GM18520 (cell line): ENCODE measurements around the gene USP1.

Experiments
- ATAC-seq: cut with Tn5 transposase; IDR thresholded peaks from one replicate; pipeline ENCODE4 v1.9.1; 2021; ENCODE audit not compliant: unreplicated experiment

Gene USP1

DNA sequence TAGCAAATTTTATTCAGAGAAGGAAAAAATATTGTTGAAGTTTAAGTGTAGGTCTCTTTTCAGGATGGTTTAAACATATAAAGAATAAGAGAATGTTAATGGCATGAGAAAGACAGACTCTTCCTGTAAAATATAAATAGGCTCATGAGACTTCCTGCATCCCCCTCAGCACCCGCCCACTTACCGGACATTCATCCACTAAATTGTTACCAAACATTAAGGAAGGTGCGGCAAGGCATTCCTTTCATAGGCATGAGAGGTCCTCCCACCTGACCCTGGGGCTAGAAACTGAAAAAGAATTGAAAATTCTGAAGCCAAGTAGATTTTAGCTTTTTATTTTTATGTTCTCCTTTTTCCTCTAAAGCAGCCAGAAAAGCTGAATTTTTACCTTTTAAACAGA lies 10.6 kb upstream of the USP1 start:
- ATAC-seq = no peak

GRCh38 chr1:62426794-62427193 lies 10.1 kb upstream of the USP1 start:
- no peak for ATAC-seq

- no peak for ATAC-seq
These were observed 8.5 kb upstream of the USP1 start for GRCh38 chr1:62428351-62428750.

DNA sequence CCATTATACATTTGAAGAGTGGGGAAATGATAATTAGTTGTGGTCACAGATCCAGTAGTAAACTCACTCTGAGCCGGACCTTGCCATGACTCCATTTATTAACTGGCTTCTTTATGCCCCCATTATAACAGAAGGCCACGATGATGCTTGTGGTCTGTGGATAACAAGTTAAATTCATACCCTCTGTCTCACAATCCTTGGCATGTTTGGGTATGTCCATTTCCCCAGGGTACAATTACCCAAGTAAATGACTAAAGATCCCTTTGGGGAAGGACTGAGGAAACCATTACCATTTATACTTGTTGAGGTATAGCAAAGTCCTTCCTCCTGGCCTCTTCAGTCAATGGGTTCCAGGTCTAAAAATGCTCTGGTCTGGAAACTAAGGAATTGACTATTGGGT lies 7.3 kb upstream of the USP1 start:
- no peak for ATAC-seq

DNA sequence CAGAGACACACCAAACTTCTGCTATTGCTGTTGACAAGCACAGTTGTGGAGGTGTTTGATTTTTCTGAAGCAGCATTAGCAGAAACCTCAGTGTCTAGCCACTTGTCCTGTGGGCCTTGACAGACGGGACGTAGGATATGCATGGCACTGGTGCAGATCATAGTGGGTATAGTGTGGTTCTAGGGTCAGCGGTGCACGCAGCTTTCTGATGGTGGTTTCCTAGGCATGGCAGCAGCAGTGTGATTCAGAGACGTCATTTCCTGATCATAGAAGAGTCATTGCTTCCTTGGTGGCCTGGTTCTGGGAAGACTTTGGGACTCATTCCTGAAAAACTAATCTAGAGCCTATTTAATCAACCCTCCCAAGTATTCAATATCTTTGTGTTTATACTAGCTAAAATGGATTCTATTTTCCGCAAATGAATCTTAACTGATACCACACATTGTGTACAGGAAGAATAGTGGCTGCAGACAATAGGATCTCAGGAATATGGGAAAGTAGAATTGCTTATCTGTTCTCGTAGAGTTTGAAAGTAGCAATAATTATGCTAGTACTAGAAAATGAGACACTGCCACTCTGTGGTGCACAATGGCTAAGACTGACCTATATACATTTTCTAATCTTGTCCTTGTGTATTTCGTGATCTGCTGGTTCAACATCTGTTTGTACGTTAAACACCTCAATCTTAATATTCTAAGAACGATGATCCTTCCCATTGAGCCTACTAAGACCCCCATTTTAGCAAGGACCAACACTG lies 2.8 kb upstream of the USP1 start:
- no peak for ATAC-seq

DNA sequence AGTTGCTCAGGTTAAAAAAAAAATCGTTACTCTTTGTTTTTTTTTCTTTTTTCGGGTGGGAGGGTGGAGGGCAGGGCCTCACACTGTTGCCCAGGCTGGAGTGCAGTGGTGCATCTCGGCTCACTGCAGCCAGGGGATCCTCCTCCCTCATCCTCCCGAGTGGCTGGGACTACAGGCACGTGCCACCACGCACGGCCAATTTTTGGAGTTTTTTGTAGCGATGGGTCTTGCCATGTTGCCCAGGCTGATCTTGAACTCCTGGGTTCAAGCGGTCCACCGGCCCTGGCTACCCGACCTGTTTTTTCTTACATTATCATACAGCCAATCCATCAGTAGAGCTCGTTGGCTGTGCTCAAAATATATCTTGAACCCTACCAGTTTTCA lies 2.2 kb upstream of the USP1 start:
- no peak for ATAC-seq

DNA sequence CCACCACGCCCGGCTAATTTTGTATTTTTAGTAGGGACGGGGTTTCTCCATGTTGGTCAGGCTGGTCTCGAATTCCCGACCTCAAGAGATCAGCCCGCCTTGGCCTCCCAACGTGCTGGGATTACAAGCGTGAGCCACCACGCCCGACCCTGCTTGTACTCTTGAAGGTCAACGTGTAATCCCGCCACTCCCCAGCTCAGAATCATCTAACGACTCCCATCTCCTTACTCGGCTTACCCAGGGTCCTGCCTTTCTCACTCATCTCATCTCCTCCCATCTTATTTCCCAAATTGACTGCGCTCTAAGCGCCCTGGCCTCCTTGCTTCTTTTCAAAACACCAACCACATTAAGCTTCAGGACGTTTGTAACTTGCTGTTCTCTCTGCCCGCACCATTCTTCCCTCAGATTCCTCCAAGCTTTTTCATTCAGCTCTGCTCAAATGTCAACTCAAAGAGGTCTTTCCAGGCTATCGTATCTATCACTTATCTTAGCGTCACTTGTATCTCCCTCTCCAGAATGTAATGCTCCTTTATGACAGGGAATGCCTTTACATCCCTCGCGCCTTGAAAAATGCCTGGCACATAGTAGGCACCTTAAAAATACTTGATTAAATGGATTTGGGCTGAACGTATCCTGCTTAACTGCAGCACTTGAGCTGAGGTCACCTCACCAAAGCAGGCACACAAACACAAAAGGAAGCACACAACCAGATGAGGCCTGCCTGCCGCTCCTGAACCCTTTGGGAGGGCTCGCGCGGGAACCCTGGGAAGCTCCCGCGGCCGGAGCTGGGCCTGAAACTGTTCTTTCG lies 1.4 kb upstream of the USP1 start:
- ATAC-seq = no peak

GRCh38 chr1:62436039-62436465 lies 797 bp upstream of the USP1 start:
- peak; percentile 74 for ATAC-seq

DNA sequence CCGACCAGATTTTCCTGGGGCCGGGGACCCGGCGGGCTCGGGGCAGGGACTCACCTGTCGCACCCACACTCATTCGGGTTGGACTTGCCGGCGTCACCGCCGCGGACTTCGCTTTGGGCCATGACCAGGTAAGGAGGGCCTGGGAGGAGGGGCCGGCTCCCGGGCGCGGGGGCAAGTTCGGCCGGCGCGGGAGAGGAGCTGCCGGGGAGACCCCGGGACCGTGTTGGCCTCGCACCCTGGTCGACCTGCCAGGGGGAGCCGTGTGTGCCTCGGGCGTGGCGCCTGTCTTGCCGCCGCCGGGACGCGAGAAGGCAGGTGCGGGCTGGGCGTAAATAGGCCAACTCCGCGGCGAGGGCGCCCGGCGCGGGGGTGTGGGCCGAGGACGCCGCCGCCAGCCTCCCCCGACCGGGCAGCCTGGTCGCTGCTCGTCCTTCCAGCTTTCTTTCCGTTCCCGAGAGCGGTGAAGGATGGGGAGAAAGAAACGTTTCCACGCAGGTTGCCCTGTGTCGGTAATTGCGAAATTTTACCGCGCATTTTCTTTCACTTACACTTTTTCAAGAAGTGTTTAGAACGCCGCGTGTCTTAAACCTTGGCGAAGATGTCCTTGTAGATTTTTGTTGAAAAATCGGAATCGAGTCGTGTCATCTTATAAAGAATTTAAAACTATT lies 558 bp downstream of the USP1 start:
- ATAC-seq = no peak

- no peak for ATAC-seq
These were observed 1.3 kb downstream of the USP1 start for GRCh38 chr1:62438163-62438562.

GRCh38 chr1:62439652-62440371 lies 3.0 kb downstream of the USP1 start:
- ATAC-seq = no peak

DNA sequence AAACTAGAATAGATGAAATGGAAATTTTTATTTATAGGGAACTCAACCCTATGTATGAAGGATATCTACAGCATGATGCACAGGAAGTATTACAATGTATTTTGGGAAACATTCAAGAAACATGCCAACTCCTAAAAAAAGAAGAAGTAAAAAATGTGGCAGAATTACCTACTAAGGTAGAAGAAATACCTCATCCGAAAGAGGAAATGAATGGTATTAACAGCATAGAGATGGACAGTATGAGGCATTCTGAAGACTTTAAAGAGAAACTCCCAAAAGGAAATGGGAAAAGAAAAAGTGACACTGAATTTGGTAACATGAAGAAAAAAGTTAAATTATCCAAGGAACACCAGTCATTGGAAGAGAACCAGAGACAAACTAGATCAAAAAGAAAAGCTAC lies 7.9 kb downstream of the USP1 start:
- ATAC-seq = no peak

DNA sequence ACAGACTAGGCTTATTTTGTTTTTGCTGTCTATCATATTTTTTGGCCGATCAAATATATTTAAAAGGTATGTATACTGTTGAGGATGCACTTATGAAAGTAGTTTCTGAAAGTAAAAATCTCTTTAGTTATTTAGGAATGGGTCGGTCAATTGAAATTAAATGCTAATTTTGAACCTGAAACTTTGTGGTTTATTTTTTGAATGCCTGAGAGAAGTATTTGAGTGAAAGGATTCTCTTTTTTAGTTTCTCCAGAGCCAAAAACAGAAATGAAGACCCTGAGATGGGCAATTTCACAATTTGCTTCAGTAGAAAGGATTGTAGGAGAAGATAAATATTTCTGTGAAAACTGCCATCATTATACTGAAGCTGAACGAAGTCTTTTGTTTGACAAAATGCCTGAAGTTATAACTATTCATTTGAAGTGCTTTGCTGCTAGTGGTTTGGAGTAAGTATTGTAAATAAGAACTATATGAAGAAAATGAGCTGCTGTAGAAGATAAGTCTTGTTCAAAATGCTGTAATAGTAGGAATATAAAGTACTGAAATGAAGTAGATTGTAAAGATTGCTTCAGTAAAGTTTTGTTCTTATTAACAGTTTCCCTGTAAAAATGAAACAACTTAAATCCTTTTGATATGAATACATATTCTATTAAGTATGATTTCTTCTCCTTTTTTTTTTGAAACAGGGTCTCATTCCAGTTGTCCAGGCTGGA lies 11.5 kb downstream of the USP1 start:
- no peak for ATAC-seq

DNA sequence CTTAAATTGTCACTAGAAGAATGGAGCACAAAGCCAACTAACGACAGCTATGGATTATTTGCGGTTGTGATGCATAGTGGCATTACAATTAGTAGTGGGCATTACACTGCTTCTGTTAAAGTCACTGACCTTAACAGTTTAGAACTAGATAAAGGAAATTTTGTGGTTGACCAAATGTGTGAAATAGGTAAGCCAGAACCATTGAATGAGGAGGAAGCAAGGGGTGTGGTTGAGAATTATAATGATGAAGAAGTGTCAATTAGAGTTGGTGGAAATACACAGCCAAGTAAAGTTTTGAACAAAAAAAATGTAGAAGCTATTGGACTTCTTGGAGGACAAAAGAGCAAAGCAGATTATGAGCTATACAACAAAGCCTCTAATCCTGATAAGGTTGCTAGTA lies 13.5 kb downstream of the USP1 start:
- no peak for ATAC-seq

DNA sequence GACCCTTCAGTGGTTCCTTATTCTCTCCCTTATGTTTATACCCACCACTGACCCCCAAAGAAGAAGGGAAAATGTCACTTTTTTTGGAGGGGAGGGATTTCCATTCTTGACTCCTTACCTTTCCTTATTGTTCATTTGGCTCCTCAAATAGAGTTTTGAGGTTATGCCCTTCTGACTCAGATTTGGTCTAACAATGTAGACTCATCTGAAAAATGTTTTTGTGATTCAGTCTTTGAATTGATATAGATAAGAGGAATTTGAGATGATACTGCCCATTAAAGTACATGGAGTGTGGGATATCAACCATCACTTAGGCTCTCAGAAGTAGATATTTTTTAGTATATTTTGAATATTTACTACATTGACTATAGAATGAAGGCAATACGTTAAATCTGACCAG lies 16.1 kb downstream of the USP1 start:
- ATAC-seq = no peak

GRCh38 chr1:62457955-62458354 lies 21.1 kb downstream of the USP1 start:
- ATAC-seq = no peak

DNA sequence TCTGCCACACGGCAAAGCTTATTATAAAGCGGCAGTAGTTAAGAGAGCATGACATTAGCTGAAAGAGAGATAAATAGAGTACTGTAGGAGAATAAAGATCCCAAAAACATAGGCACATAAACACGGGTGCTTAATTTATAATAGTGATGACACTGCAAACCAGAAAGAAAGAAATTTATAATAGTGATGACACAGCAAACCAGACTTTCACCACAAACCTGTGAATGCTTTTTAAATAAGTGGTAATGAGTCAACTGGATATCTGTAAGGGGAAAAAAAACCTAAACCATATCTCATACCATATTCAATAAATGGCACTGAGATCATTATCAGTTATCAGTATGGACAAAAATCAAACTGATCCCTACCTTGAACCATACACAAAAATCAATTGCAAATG lies 25.5 kb downstream of the USP1 start:
- ATAC-seq = no peak

DNA sequence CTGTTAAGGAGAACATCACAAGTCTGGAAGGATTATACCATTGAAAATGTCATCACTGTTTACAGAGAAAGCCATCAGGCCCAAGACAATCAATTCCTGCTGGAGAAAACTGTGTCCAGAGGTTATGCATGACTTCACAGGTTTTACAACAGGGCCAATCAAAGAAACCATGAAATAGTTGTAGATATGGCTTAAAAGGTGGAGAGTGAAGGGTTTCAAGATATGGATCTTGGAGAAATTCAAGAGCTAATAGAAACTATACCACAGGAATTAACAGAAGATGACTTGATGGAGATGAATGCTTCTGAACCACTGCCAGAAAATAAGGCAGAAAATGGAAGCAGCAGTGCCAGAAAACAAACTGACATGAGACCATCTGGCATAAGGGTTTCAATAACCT lies 30.2 kb downstream of the USP1 start:
- no peak for ATAC-seq

DNA sequence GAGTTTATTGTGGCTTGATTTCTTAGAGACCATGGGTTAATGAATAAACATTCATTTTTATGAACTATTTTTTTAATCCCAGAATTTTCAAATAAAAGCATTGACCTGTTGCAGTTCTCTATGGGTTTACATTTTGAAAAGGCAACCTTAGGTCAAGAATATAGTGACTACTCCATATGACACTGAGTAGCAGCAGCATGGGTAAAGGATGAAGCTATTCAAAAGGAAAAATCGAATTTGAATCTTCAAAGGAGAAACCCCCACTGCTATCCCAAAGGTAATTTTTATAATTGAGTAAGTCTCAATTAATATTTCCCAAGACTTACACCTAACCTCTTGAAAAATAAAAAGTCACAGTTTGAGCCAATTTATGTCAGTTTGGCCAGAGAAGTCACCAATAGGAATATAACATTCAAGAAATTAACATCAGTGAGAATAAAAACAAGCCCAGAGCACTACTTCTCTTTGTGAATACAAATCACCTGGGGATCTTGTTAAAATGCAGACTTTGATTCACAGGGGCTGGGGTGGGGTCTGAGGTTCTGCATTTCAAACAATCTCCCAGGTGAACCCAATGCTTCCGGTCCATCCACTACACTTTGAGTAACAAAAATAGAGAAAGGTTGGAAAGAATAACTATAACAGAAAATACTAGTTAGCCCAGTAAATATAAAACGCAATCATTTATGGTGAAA lies 39.8 kb downstream of the USP1 start:
- no peak for ATAC-seq

DNA sequence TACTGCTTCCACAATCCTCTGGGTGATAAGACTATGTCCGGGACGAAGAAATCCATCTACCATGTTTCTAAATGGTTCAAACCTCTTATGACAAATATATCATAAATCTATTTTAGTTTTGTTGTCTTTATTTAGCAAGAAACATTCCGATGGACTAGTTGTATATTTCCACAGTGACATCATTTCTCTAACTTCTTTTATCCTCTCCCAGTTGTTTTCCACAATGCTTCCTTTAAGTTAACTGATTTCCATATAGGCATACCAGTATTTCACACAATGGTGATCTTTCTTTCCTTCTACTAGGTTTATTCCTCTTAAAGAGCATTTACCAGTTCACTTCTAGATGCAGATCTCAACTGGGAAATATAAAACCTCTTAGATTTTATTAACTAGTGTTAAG lies 44.8 kb downstream of the USP1 start:
- ATAC-seq = no peak
